Choroid plexus epithelial cell (primary cell): Measurements from ENCODE around the gene FLYWCH1.

Experiments used
- DNase-seq: peaks from one replicate; pipeline ENCODE4 v3.0.0-alpha.2; 2010; ENCODE audit warnings: low read depth
- H3K4me3 ChIP-seq: 2 replicates; pipeline ENCODE4 v1.5.1; 2011; ENCODE audit warnings: low read depth, mild to moderate bottlenecking, control low read depth, low read length, moderate library complexity
- CTCF ChIP-seq: conservative IDR thresholded peaks from 2 replicates; pipeline ENCODE4 v1.5.1; 2011; ENCODE audit warnings: low read depth, mild to moderate bottlenecking, control low read depth, inconsistent platforms, low read length, moderate library complexity

FLYWCH1 gene

GRCh38 chr16:2962334-2963073, 50.8 kb downstream of the FLYWCH1 start:
- H3K4me3 ChIP-seq: no peak overlapping the region
- no peak for DNase-seq
- TF ChIP-seq CTCF: no peak

GRCh38 chr16:2963074-2963722, 51.5 kb downstream of the FLYWCH1 start:
- TF ChIP-seq CTCF: no peak
- DNase-seq: no peak
- H3K4me3 ChIP-seq: no peak overlapping the region

- H3K4me3 ChIP-seq: peak within 1 kb of the TSS; percentile 8
Measured at GRCh38 chr16:2963723-2964474, 52.2 kb downstream of the FLYWCH1 start, which contains the start of gene KREMEN2. KREMEN2 (plus strand) TSS chr16:2964275; CDS start chr16:2964521, 246 bp downstream.

GRCh38 chr16:2964475-2965336, 53.0 kb downstream of the FLYWCH1 start:
- DNase-seq: no peak
- TF ChIP-seq CTCF: no peak
- no peak overlapping the region for H3K4me3 ChIP-seq

More at GRCh38 chr16:2963723-2964474, 52.2 kb downstream of the FLYWCH1 start, which contains the start of gene KREMEN2:
- DNase-seq: peak; percentile 24
- TF ChIP-seq CTCF: no peak

GRCh38 chr16:2966043-2966807, 54.5 kb downstream of the FLYWCH1 start:
- no peak for DNase-seq
- TF ChIP-seq CTCF: no peak
- no peak overlapping the region for H3K4me3 ChIP-seq

GRCh38 chr16:2966808-2967191, 55.1 kb downstream of the FLYWCH1 start:
- no peak for TF ChIP-seq CTCF
- DNase-seq: peak; percentile 16
- H3K4me3 ChIP-seq: no peak overlapping the region
